ENCODE results near the gene TSPAN1.
A peak's percentile ranks its signal among the peaks of the same experiment; 100 is the strongest.
"Not testable (repeated sequence)": the region's sequence is repeated elsewhere in the genome, so short reads cannot be mapped to it uniquely, and the experiment has no call there.

TSPAN1 gene

GRCh38 chr1:46219551-46220520 lies 44.9 kb downstream of the TSPAN1 start:
- no peak for DNase-seq (ENCODE audit: low read depth)

GRCh38 chr1:46220808-46221207 lies 45.9 kb downstream of the TSPAN1 start:
- no peak for DNase-seq (ENCODE audit: low read depth)

GRCh38 chr1:46221749-46222148 lies 46.9 kb downstream of the TSPAN1 start:
- no peak for DNase-seq (ENCODE audit: low read depth)

GRCh38 chr1:46223055-46223454 lies 48.2 kb downstream of the TSPAN1 start:
- DNase-seq (ENCODE audit: low read depth), result not testable (repeated sequence)

GRCh38 chr1:46223472-46223943 lies 48.6 kb downstream of the TSPAN1 start:
- peak; percentile 68 for DNase-seq (ENCODE audit: low read depth)

- no peak for DNase-seq (ENCODE audit: low read depth)
These were observed 50.1 kb downstream of the TSPAN1 start for GRCh38 chr1:46224966-46225365.

- DNase-seq (ENCODE audit: low read depth), result not testable (repeated sequence)
These were observed 56.3 kb downstream of the TSPAN1 start for GRCh38 chr1:46231231-46231630.
